RCC 7860 (cell line): Measurements from ENCODE around the gene C4orf50.

ENCODE experiments used
- DNase-seq: peaks from one replicate; pipeline ENCODE4 v3.0.0-alpha.2; 2015; ENCODE audit warnings: low spot score
- FAIRE-seq: peaks from 2 replicates; lab custom pipeline; 2012; peaks lifted over from hg19 to GRCh38; lab: Jason Lieb, UNC

C4orf50 gene

DNA sequence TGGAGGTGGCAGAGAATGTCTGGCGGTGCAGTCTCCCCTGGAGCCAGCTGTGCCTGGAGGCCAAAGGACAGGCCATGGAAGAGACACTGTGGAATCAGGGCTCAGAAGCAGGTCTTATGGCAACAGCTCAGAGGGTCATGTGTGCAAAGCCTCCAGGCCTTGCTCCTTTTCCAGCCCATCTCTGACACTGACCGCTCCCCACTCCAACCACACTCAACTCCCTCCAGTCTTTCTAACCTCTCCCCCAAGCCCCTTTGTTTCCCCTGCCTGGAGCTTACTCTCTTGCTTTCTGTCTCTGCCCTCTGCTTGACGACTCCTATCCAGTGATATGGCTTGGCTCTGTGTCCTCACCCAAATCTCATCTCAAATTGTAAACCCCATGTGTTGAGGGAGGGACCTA is 91.1 kb downstream of the C4orf50 start:
- FAIRE-seq = no peak
- no peak for DNase-seq

DNA sequence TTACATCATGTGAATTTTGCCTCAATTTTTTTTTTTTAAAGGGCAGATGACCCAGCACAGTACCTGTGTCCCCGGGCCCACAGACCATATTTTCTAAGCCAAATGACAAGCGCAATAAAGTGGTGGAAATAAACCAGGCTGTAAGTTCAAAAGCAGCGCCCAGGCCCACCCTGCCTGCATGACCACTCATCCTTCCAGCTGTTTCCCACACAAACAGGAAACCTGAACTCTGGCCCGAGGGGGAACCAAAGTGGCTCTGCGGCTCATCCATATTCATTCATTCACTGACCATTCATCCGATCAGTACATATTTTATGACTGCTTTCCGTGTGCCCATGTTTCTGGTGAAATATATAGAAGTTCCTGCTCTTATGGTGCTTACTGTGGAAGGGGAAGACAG is 91.6 kb downstream of the C4orf50 start:
- DNase-seq = no peak
- FAIRE-seq = no peak

DNA sequence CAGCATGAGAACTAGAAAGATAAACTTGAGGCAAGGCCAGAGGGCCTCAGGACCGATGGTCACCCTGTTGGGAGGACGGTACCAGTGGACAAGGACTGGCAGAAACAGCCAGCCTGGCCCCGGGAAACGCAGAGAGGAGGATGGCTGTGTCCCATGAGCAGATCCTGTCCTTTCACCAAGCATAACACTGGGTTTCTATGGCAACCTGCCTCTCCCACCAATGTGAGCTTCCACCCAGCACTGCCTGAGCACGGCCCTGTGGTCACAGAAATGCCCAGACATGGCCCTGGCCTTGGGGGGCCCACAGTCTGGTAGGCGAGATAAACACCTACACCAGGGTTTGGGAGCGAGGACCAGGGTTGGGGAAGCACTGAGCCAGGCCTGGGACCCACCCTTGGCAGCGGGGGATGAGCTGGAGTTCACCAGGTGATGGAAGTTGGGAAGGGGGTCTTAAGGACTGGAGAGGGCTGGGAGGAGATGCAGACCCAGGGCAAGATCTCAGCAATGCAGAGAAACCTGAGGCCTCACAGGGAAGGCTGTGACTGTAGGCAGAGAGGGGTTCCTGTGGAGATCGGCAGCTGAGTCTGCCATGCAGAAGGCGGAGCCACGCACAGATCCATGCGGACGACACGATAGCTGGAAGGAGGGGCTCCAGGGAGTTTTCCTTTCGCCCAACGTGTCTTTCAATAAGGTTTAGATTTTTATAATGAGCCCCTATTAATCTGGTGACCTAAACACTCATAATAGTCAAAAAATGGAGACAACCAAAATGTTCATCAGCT is 92.6 kb downstream of the C4orf50 start:
- FAIRE-seq (no peak), DNase-seq (no peak)

DNA sequence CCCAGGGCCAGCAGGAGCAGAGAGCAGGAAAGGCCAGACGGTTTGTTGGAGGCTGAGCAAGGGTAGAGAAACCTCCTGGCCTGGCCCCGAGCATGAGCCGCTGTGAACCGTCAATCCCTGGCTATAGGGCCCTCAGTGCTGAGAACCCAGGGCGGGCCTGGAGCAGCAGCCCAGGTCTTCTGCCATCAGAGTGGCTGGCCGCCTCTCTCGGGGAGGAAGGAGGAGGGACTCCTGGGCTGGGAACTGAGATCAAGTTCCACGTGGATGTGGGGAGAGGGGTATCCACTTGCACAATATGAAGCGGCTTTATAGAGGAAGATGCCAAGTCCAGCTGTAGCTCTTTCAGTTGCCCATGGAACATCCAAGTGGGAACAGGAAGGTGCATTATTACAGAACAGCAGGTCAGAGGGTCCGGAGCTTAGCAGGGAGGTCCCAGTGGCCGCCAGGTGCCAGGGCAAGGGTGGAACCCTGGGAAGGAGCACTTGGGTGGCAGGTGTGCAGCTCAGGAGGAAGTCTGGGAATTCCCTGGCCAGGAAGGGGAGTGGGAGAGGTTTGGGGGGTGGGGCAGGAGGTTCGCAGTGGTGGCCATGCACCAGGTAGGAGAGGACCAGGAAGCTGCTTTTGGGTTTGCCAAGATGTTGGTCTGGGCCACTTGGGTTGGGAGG is 93.6 kb downstream of the C4orf50 start:
- no peak for DNase-seq
- no peak for FAIRE-seq

DNA sequence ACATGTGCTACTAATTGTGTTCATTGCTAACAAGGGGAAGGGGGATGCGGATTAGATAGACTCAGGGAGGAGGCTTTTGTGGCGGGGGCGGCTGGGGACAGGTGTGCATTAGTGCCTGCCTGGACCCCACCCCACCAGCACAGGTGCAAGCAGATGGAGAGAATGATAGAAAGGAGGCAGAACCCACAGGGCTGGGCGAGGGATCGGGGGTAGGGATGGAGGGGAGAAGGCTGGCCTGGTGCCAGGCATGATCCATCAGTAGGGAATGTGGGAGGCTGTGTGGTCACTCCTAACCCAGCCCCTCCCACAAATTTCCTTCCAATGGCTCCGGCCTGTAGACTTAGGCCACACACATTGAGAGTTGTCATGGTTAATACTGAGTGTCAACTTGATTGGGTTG is 94.9 kb downstream of the C4orf50 start:
- no peak for DNase-seq
- no peak for FAIRE-seq

DNA sequence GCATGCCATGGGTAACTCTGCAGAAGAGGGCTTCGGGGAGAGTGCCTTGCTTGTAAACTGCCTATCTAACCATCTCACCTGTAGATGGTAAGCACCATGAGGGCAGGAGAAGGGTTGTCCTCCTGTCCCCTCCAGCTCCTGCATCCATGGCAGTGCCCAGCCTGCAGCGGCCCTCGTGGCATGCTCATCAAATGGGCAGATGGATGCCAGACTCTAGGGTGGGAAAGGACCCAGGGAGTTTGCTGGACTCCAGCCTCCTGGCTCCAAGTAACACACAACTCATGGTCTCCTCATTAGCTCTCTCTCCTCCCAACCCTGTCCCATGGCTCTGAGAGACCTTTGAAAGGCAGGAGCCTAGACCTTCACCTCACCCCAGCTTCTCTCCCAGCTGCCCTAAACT is 95.7 kb downstream of the C4orf50 start:
- DNase-seq (no peak), FAIRE-seq (no peak)

DNA sequence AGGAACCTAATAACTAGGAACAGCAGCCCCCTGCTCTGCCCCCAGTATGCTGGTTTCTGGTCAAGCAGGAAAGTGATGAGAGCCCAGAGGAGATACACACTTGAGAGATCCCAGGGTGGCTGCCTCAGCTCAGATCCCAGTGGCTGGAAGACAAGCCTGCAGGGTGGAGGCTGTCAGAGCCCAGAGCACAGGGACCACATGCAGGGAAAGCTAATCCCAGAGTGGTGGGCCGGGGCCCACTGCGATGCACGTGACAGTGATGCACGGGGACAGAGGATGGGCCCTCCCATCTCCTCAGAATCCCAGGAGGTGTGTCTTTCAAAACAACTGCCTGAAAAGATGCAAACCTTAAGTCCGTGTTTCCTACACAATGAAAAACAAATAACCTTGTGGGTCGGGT is 96.2 kb downstream of the C4orf50 start:
- DNase-seq = no peak
- FAIRE-seq = no peak

DNA sequence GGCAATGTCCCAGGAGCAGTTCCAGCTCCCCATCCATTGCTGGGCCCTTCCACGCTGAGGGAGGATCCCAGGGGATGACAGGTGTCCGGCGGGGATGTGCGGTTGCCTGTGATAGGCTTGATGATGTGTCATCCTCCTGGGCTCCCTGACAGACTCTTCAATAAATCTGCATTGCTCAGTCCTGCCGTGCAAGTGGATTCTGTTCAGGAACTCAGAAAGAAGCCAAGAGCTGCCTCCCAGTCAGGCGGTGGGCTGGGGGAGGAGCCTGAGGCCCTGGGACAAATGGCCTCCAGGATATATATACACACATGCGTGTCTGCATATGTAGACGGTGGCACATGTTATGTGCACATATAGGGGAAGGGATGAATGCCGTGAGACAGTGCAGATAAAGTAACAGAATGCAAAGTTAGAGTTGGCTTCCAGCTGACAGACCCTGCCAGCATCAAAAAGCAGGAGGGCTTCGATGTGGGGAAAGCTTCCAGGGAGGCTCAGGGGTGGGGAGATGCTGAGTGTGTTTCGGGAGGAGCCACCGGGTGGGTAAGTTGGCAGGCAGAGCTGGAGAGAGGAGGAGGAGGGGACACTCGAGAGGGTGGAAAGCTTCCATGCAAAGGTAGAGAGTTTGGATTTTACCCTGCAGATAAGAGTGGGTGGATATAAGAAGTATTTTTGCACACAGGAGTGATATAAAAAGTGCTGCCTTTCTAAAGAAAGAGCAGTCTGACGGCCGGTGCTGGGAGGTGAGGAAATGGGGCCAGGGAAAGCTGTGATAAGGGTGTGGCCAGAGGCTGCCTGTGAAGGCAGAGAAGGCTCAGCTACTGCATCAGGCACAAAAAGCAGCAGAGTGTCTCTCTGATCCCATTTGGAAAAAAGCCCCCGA is 96.9 kb downstream of the C4orf50 start:
- no peak for DNase-seq
- FAIRE-seq = no peak

DNA sequence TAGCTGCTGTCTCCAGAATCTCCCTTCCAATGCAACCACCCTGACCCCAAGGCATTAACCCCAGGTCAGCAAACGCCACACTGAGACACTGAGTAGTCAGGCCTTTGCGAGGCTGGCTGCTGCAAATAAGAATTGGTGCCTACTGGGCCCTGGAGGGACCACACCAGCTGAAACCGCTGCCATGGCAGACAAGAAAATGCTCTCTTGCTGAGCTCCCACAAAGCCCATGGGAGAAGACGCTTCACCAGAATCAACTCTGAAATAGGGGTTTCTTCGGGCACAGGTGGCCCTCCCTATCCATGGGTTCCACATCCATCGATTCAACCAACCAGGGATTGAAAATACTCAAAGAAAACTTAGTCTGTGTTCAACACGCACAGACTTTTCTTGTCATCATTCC is 98.7 kb downstream of the C4orf50 start:
- FAIRE-seq (no peak), DNase-seq (no peak)

DNA sequence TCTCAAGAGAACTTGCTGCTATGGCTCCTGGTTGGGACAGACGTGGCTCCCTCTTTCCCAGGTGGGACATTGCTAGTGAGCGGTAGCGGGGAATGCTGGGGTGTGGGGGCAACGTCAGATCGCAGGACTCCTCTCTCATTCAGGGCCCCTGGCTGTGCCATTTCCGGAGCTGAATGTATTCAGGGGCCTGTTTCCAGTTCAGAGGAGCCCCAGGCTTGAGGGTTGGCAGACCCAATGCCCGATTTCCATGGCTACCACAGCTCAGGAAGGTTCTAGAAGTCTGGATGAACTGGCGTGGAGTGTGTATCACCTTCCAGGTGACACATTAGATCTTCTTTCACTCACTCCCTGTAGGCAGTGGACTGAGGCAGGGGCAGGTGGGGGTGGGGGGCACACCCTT is 99.2 kb downstream of the C4orf50 start:
- FAIRE-seq (no peak), DNase-seq (no peak)

DNA sequence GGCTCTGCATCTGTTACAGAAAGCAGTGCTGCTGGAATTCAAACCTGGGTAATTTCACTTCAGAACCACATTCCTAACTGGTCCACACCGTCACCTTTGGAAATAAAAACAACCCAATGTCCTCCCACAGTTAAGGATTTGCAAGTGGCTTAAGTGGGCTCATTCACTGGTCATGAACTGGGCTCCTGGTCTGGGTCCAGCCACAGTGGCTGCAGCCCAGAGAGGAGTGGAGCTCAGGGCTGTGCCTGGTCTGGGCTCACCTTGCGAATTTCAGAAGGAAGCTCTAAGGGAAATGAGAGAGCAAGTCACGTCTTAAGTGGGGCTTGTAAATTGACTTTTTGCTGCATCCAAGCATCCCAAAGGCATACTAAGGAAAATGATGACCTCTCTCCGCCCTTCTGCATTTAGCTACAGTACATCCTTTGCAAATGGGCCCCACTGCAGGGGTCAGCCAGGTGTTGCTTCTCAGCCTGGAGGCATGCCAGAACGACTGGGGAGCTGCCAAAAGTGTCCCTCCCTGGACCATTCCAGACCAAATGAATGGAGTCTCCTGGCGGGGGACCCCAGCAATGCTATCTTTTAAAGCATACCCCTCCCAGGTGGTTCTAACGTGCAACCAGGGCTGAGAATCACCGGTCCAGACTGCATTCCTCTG is 99.8 kb downstream of the C4orf50 start:
- FAIRE-seq (no peak), DNase-seq (no peak)

DNA sequence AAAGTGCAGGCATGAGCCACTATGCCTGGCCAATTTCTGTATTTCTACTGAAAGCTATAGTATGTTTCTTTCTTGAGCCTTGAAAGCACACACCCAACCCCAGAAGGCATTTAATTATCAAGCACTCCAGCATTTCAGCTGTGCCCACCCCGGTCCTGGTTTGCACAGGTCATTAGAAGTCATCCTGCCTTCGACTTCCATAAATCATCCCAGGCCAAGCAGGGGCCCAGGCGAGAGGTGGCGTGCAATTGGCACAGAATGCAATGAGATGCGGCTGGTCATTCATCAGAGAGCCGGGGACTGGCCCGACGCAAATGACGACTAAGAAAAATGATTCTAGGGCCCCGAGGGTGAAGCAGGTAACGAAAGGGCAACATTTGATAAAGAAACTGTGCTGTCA is 100.6 kb downstream of the C4orf50 start:
- DNase-seq (no peak), FAIRE-seq (no peak)

DNA sequence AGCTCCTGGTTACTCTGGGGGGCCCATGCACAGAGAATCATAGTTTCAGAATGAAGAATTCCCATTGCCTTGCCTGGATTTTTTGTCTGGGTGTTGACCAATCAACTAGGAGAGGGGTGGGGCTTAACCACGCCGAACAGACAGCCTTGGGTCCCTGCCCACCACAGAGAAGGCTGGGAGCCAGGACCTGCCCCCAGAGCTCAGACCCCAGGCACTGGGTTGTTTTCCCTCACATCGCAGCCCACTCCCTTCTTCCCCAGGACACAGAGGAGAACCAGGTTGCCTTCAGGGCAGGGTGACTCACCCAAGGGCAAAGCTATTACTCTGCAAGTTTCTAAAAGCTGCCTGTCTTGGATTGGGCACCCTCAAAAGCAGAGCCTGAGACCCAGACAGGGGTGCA is 102.0 kb downstream of the C4orf50 start:
- no peak for DNase-seq
- no peak for FAIRE-seq

DNA sequence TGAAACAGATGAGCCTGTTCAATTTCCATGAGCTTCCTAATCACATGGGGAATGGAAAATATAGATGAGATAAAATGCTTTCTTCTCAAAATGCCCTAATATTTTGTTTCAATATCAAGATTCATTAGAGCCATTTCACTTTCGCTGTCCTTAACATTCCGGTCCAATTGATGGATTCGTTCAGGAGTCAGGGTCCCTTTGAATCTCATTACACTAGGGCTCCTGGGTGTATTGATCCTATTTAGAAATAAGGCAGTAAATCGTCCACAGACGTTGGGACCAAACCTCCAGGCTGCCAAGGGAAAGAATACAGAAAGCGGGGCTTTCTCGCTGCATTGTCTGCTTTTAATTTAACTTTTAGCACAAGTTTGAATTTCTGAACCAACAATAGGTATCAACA is 104.8 kb downstream of the C4orf50 start:
- DNase-seq = no peak
- FAIRE-seq = no peak

DNA sequence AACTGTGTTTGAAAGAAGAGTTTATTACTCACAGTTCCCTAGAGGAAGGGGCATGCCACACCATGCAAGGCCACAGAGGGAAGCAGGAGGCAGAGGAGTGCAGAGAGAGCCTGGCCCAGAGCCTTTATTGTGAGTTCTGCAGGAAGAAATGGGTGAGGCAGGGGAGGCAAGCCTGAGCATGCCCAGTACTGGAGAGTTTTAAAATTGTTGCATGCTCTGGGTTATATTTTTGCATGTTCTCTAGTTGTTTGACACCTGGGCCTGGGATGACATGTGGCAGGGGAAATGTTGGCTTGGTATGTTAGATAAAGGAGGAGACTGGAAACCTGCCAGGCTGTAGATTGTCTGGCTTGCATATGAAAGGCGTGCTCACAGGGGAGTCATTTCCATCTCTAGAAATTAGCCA is 105.6 kb downstream of the C4orf50 start:
- no peak for DNase-seq
- no peak for FAIRE-seq

DNA sequence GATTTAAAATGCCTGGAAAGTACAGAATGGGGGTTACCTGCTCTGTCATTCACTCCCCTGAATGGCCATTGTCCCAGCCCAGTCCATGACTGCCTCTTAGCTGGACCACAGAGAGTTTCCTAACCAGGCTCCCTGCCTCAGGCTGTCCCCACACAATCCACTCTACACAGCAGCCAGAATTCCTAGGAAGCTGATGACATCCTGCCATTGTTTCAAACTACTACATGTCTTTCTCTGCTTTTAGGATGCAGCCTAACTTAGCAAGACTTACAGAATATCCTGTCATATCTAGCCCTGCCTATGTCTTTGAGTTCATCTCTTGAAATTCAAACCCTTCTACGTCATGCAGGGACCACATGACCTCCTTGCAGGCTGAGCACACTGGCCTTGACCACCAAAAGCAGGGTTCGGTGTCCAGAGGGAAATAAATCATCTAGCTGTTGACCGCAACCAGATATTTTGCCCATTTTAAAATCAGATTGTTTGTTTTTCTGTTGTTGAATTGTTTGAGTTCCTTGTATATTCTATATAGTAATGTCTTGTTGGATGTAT is 109.3 kb downstream of the C4orf50 start:
- FAIRE-seq = no peak
- DNase-seq = no peak

DNA sequence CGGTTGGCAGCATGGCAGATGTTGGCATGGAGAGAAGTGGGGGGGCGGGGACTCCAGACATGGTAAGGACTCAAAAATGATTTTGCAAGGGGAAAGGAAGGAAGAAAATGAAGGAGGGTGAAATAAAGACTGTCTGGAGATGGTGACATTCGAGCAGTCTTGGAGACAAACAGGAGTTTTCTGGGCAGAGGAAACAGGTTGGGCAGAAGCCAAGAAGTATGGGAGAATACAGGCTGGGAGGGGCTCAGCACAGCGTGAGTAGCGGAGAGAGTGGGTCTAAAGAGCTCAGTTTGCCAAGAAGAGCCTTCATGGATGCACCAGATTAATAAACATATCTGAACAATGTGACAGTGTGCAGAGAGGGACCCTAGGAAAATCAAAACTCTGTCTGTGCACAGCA is 112.0 kb downstream of the C4orf50 start:
- no peak for DNase-seq
- no peak for FAIRE-seq

DNA sequence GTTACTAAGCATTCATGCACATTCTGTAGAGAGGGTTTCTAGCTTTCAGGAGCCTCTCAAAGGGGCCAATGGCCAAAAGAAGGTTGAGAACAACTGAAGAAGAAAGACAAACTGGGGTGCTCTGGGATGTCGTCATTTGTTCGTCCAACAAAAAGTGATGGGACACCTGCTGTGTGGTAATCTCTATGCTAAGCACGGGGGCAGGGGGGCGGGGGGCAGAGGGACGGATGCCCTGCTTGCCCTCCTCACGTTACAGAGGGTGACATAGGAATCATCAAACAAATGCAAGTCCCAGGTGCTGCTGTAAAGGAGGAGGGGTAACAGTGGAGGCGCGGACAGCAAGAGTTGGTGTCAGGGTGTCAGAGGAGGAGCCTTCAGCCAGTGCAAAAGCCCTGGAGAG is 112.5 kb downstream of the C4orf50 start:
- no peak for FAIRE-seq
- DNase-seq = no peak

DNA sequence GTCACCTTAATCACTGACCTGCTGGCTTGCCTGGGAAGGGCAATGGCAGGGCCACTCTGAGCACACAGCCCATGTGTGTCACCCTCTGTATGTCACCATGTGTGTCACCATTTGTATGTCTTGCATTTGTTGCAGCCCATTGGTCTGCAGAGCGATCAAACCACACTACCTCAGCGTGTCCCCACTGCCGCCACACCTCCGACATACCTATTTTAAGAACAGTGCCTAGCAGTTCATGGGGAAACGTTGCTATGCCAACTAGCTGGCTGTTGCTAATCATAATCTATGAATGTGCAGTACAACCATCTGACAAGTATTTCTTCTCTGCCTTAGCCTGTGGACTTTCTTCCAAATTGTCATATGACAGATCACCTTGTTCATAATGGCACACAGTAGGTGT is 117.4 kb downstream of the C4orf50 start:
- no peak for DNase-seq
- FAIRE-seq = no peak

DNA sequence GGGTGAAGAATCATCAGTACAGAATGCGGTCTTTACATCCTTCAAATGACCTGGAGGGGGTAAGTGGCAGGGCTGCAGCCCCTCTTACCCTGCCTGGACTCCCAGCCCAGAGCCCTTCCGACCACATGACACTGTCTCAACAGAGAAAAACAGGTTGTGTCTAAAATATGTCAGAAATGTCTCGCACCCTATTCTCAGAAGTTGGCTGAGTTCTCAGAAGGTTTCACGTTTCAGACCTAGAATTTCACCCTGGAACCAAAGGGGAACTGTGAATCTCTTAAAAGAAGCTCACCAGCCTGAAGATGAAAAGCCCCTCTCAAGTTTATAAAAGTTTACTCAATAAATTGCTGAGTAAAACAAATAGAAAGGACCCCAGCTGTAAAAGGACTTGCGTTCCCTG is 118.3 kb downstream of the C4orf50 start:
- DNase-seq = no peak
- FAIRE-seq = no peak

DNA sequence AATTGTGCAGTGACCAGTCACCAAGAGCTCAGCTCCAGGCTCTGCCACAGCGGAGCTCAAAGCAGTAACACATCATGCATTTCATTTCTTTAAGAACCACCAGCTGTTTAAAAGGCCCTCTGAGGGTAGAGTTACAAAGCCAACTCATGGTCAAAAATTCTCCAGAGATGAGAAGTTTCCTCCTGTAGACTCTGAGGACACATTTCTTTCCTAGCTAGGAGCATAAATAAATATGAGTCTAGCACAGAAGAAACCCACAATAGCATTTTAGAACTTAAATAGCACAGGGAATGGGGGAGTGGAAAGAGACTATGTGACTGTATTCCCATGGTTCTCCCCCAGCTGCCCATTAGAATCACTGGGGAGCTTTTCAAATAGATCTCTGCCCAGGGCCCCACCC is 118.8 kb downstream of the C4orf50 start:
- DNase-seq (no peak), FAIRE-seq (no peak)
